K562 (cell line): ENCODE results near the gene BRPF1. TPM values are rescaled to one million over a fixed set of nuclear protein-coding genes. Genes with fewer than 3 reads are reported as not detected.

Experiments used
- AFF1 ChIP-seq, 2 experiments: fragments of 450-650 bp; IDR thresholded peaks; 2 replicates each; pipeline ENCODE4 v1.6.1; 2018; ENCODE audit warnings: mild to moderate bottlenecking in 2 of 2, low read depth in 1 of 2; ENCODE audit not compliant: partially characterized antibody in 2 of 2
- EHMT2 ChIP-seq: fragments of 450-650 bp; IDR thresholded peaks from 2 replicates; pipeline ENCODE4 v1.6.1; 2018; ENCODE audit warnings: antibody characterized with exemption
- GATA2 ChIP-seq: sonication (generic); formaldehyde crosslinking; IDR thresholded peaks from 2 replicates; pipeline ENCODE4 v1.4.0; 2020; ENCODE audit warnings: mild to moderate bottlenecking, missing genetic modification reagents
- GATAD2A ChIP-seq: fragments of 450-650 bp; IDR thresholded peaks from 2 replicates; pipeline ENCODE4 v1.6.1; 2017
- MAZ ChIP-seq, 2 experiments: fragments of 450-650 bp in 1 of 2; sonication (generic) in 1 of 2; formaldehyde crosslinking; IDR thresholded peaks in 1 of 2; conservative IDR thresholded peaks in 1 of 2; 2 replicates each; pipeline versions ENCODE4 v1.4.0 to v1.5.0; 2020; ENCODE audit warnings: mild to moderate bottlenecking in 1 of 2, missing genetic modification reagents in 1 of 2
- NONO ChIP-seq, 2 experiments: fragments of 200-400 bp in 1 of 2; fragments of 450-650 bp in 1 of 2; formaldehyde crosslinking in 1 of 2; IDR thresholded peaks; 2 replicates each; pipeline ENCODE4 v1.6.1; 2017; ENCODE audit warnings: low read depth in 2 of 2, mild to moderate bottlenecking in 2 of 2, moderate library complexity in 2 of 2, low read length in 1 of 2
- NR2F6 ChIP-seq: fragments of 450-650 bp; formaldehyde crosslinking; IDR thresholded peaks from 2 replicates; pipeline ENCODE4 v1.4.0; 2020; ENCODE audit warnings: mild to moderate bottlenecking
- PATZ1 ChIP-seq: fragments of 250-450 bp; sonication (Bioruptor Pico); IDR thresholded peaks from 2 replicates; pipeline ENCODE4 v1.5.0; 2020; ENCODE audit warnings: mild to moderate bottlenecking, borderline replicate concordance
- RBM17 ChIP-seq: fragments of 200-400 bp; formaldehyde crosslinking; IDR thresholded peaks from 2 replicates; pipeline ENCODE4 v1.6.1; 2017; ENCODE audit warnings: low read depth, mild to moderate bottlenecking, low read length, borderline replicate concordance
- SMARCC2 ChIP-seq: fragments of 450-650 bp; IDR thresholded peaks from 2 replicates; pipeline ENCODE4 v1.6.1; 2017; ENCODE audit warnings: antibody characterized with exemption, moderate library complexity, mild to moderate bottlenecking, low read depth
- YY1 ChIP-seq, 3 experiments: IDR thresholded peaks; 2 replicates each; pipeline ENCODE4 v1.6.1; 2011; ENCODE audit warnings: low read length in 2 of 3, mild to moderate bottlenecking in 2 of 3, moderate library complexity in 2 of 3, borderline replicate concordance in 1 of 3, control low read depth in 1 of 3, low read depth in 1 of 3; ENCODE audit not compliant: insufficient read depth in 3 of 3, insufficient replicate concordance in 2 of 3, control insufficient read depth in 1 of 3, insufficient read length in 1 of 3; ENCODE audit errors: extremely low read depth in 1 of 3
- ZNF280B ChIP-seq: fragments of 250-450 bp; sonication (Bioruptor Pico); IDR thresholded peaks from 2 replicates; pipeline ENCODE4 v1.5.1; 2021; ENCODE audit warnings: mild to moderate bottlenecking
- ZNF354B ChIP-seq: fragments of 250-450 bp; sonication (Bioruptor Pico); IDR thresholded peaks from 2 replicates; pipeline ENCODE4 v1.4.0; 2020
- ZNF79 ChIP-seq: fragments of 250-450 bp; sonication (Bioruptor Pico); IDR thresholded peaks from 2 replicates; pipeline ENCODE4 v1.4.0; 2020; ENCODE audit warnings: low read depth, mild to moderate bottlenecking, moderate library complexity
- polyA plus RNA-seq, 8 experiments: library from polyadenylated mRNA; depleted of rRNA in 4 of 8; stranded (reverse) in 5 of 8; unstranded in 3 of 8; fragments of >200 nt; fragmentation: Nextera tagmentation in 2 of 8; fragmentation: Illumina TruSeq in 1 of 8; extraction: Ambion mirVana in 2 of 8; extraction: Trizol in 1 of 8; gene quantifications; 2 replicates each; pipeline versions ENCODE4 v1.2.1 to v1.2.3, GENCODE V29; 2011 to 2014; ENCODE audit warnings: inconsistent platforms in 1 of 8, missing spikeins in 1 of 8
- total RNA-seq, 7 experiments: library from RNA; depleted of rRNA in 6 of 7; stranded (reverse); fragments of >200 nt in 6 of 7; fragmentation: Illumina TruSeq in 2 of 7; extraction: Trizol in 2 of 7; gene quantifications; 2 replicates each; pipeline versions ENCODE4 v1.2.1 to v1.2.3, GENCODE V29; 2011 to 2021; ENCODE audit warnings: low replicate concordance in 1 of 7
- TF ChIP-seq, protein P1 (sequence below): fragments of 200-800 bp; sonication (Bioruptor generic); IDR thresholded peaks from 2 replicates; pipeline ENCODE4 v1.6.1; 2017; ENCODE audit warnings: missing genetic modification characterization, missing compliant biosample characterization

The BRPF1 gene
- total and polyA plus RNA-seq, 9 of the 15 experiments (the other 6 are each of a cell fraction or from before 2014, with no cell fraction given) = 1.1 to 40.2 (median 23.5) TPM

DNA sequence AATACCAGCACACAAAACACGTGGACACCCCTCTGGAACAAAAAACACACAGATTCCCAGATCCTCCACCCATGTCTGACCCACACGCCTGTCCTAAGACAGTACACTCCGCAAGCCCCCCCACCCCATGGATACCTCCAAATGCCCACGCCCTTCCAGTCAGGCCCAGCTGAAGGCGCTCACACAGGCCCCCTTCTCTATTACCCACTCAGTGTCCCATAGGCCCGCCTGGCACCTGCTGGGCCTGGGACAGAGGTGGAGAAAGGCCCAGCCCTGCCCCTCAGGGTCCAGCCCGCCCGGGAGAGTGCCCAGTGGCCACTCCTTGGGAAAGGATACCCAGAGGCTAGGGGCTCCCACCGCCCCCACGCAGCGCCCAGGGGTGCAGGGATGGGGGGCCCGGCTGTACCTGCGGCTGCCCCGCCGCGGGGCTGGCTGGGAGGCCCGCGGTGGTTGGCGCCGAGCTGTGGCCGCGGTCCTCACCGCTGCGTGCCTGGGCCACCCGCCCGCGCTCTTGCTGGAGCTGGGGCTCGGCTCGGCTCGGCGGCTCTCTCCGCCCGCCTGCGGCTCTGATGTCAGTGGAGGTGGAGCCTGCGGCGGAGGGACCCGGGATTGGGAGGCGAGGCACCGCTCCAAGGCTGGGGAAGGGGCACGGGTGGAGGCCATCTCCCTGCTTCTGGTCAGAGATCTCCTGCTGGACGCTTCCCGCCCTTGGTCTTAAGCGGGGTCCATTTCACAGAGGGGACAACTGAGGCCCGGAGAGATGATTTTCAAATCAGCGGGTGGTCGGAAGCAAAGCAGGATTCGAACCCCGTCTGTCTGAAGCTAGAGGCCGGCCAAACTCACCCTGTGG is 38.1 kb downstream of the BRPF1 start, which contains the start of gene CAMK1 (continued):
- TF ChIP-seq RBM17 (no peak), ZNF354B (CRISPR knock-in tag) (no peak), NR2F6 (CRISPR knock-in tag) (no peak), PATZ1 (CRISPR knock-in tag) (no peak), ZNF79 (CRISPR knock-in tag) (no peak), GATAD2A (no peak), YY1 (IDR thresholded peaks at IDR 0.05; ENCODE audit: borderline replicate concordance in 1 of 3, control insufficient read depth in 1 of 3, extremely low read depth in 1 of 3, insufficient read depth in 3 of 3, insufficient read length in 1 of 3, insufficient replicate concordance in 2 of 3, low read depth in 1 of 3, low read length in 2 of 3) (no peak), GATA2 (CRISPR knock-in tag) (no peak), AFF1 (IDR thresholded peaks at IDR 0.05; ENCODE audit: low read depth in 1 of 2, partially characterized antibody in 2 of 2) (no peak), ZNF280B (no peak), EHMT2 (no peak), SMARCC2 (no peak), MAZ (CRISPR knock-in tag; conservative IDR thresholded peaks at IDR 0.05 in 1 of 2, IDR thresholded peaks at IDR 0.05 in 1 of 2) (peak; percentile 30 to 45; a peak in 2 of 4 replicates), NONO (IDR thresholded peaks at IDR 0.05; ENCODE audit: low read depth in 2 of 2, low read length in 1 of 2) (0 out of 4 replicates have a peak, but pooled peaks of 1 of the 2 experiments have one; percentile 29)
- TF ChIP-seq, protein P1, sequence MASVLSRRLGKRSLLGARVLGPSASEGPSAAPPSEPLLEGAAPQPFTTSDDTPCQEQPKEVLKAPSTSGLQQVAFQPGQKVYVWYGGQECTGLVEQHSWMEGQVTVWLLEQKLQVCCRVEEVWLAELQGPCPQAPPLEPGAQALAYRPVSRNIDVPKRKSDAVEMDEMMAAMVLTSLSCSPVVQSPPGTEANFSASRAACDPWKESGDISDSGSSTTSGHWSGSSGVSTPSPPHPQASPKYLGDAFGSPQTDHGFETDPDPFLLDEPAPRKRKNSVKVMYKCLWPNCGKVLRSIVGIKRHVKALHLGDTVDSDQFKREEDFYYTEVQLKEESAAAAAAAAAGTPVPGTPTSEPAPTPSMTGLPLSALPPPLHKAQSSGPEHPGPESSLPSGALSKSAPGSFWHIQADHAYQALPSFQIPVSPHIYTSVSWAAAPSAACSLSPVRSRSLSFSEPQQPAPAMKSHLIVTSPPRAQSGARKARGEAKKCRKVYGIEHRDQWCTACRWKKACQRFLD (CRISPR knock-in tag) = no peak
